ENCODE measurements around the gene TMEM59L.
A peak's percentile ranks its signal among the peaks of the same experiment; 100 is the strongest.

The TMEM59L gene

DNA sequence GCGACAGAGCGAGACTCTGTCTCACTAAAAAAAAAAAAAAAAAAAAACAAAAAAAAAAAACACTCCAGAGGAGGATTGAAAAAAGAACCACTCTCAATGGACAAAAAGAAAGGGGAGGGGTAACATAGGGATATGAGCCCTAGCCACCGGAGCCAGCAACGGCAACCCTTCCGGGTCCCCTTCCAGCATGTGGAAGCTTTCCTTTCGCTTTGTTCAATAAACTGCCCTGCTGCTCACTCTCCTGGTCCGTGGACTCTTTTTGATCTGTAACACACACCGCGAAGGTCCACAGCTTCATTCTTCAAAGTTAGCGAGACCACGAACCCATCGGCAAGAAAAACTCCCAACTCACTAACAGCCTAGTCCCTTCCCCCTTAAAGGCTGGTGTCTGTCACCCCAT lies 25.1 kb upstream of the TMEM59L start:
- Histone ChIP-seq H3K27me3 (ENCODE audit: control insufficient read depth, low read length) (no peaks in the 10 kb centered on the region), H3K4me3 (ENCODE audit: low read length) (peak overlapping the region; percentile 91), H3K79me2 (ENCODE audit: control insufficient read depth, low read length) (peaks cover 18% of the 10 kb centered on the region), H3F3A (ENCODE audit: control insufficient read depth, insufficient read depth) (peaks cover 16% of the 10 kb centered on the region), H3K9me3 (ENCODE audit: control insufficient read depth, insufficient read depth, low read length) (no peaks in the 10 kb centered on the region), H3K4me2 (ENCODE audit: low read length) (peak overlapping the region; percentile 99), H3K9me2 (replicated peaks; ENCODE audit: control insufficient read depth, low read length) (no peaks in the 10 kb centered on the region), H3K36me3 (ENCODE audit: control insufficient read depth, low read length) (peaks cover 22% of the 10 kb centered on the region), H3K4me1 (ENCODE audit: control insufficient read depth, low read length) (peaks cover 51% of the 10 kb centered on the region), H4K20me1 (ENCODE audit: control insufficient read depth, insufficient read depth, low read depth, low read length) (no peaks in the 10 kb centered on the region), H3K27ac (ENCODE audit: low read depth, low read length) (peak overlapping the region; percentile 86)
- TF ChIP-seq EZH2phosphoT487 (IDR thresholded peaks at IDR 0.05; ENCODE audit: borderline replicate concordance, low read length) = no peak
- TF ChIP-seq, protein P1, sequence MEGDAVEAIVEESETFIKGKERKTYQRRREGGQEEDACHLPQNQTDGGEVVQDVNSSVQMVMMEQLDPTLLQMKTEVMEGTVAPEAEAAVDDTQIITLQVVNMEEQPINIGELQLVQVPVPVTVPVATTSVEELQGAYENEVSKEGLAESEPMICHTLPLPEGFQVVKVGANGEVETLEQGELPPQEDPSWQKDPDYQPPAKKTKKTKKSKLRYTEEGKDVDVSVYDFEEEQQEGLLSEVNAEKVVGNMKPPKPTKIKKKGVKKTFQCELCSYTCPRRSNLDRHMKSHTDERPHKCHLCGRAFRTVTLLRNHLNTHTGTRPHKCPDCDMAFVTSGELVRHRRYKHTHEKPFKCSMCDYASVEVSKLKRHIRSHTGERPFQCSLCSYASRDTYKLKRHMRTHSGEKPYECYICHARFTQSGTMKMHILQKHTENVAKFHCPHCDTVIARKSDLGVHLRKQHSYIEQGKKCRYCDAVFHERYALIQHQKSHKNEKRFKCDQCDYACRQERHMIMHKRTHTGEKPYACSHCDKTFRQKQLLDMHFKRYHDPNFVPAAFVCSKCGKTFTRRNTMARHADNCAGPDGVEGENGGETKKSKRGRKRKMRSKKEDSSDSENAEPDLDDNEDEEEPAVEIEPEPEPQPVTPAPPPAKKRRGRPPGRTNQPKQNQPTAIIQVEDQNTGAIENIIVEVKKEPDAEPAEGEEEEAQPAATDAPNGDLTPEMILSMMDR (IDR thresholded peaks at IDR 0.05; ENCODE audit: low read depth, low read length, poor library complexity, severe bottlenecking) = no peak

DNA sequence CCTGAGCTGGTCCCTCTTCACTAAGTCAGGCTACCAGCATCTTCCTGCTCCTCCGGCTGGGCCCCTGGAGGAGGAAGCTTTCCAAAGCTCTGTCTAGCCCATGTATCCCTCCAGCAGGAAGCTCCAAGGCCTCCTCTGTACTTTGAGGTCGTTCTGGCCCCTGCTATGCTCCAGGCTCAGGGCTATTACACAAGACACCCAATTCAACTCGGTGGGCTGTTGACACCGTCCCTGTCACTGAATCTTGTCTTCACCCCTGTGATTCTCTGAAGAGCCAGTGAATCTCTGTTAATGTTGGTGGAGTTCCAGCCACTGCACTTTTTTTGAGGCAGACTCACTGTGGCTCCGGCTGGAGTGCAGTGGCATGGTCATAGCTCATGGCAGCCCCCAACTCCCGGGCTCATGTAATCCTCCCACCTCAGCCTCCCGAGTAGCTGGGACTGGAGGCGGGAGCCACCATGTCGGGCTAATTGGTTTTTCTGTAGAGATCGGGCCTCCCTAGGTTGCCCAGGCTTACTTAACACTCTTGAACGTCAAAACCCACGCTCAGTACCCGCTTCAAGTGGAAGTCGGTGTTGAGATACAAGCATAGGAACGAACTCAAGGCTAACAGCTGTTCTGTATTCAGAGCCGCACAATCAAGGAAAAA lies 24.6 kb upstream of the TMEM59L start:
- Histone ChIP-seq H3K4me2 (ENCODE audit: low read length) (peak overlapping the region; percentile 99), H3K79me2 (ENCODE audit: control insufficient read depth, low read length) (peaks cover 18% of the 10 kb centered on the region), H3K9me2 (replicated peaks; ENCODE audit: control insufficient read depth, low read length) (no peaks in the 10 kb centered on the region), H3K27ac (ENCODE audit: low read depth, low read length) (peak overlapping the region; percentile 86), H3K9me3 (ENCODE audit: control insufficient read depth, insufficient read depth, low read length) (no peaks in the 10 kb centered on the region), H3F3A (ENCODE audit: control insufficient read depth, insufficient read depth) (peaks cover 19% of the 10 kb centered on the region), H3K4me1 (ENCODE audit: control insufficient read depth, low read length) (peaks cover 54% of the 10 kb centered on the region), H3K27me3 (ENCODE audit: control insufficient read depth, low read length) (no peaks in the 10 kb centered on the region), H4K20me1 (ENCODE audit: control insufficient read depth, insufficient read depth, low read depth, low read length) (no peaks in the 10 kb centered on the region), H3K36me3 (ENCODE audit: control insufficient read depth, low read length) (peaks cover 22% of the 10 kb centered on the region), H3K4me3 (ENCODE audit: low read length) (peak overlapping the region; percentile 91)
- TF ChIP-seq, protein P1 (IDR thresholded peaks at IDR 0.05; ENCODE audit: low read depth, low read length, poor library complexity, severe bottlenecking) = no peak
- TF ChIP-seq EZH2phosphoT487 (IDR thresholded peaks at IDR 0.05; ENCODE audit: borderline replicate concordance, low read length) = no peak

DNA sequence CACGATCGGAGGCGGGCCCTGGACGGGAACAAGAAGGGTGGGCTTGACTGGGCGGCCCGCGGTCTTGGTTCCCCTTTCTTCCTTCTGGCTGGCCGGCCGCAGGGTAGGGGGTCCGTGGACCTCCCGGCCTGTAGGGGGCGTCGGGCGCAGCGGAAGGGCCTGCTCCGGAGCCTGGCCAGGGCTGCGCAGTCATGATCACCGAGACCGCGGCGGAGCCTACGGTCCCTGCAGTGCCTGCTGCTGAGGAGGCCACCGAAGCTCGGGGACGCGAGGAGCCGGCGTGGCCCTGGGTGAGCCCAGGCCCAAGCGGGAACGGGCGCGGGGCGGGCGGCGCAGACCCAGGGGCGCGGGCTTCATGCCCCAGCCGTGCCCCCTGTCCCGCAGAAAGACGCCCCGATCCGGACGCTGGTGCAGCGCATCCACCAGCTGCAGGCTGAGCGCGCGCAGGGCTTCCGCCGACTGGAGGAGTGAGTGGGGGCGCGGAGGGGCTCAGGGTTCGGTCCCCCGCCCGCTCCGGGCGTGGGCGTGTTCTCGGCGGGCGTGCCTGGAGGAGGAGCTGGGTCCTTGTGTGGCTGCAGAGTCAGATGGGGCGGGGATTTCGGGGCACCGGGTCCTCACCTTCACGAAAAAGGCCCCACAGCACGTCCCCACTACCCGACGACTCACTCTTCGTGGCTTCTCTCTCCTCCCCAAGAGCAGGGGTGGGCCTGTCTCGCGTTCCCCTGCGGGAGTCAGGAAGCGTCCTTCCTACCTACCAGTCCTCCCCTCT lies 23.9 kb upstream of the TMEM59L start, which contains the start of gene REX1BD:
REX1BD (plus strand) TSS at position 188 of the 769 bp plus-strand sequence; CDS start at position 192, 4 bp downstream.
- H3K36me3 ChIP-seq (ENCODE audit: control insufficient read depth, low read length) = peaks cover 22% of the 10 kb centered on the region
- no peaks in the 10 kb centered on the region for H3K9me3 ChIP-seq (ENCODE audit: control insufficient read depth, insufficient read depth, low read length)
- peaks cover 18% of the 10 kb centered on the region for H3K79me2 ChIP-seq (ENCODE audit: control insufficient read depth, low read length)
- no peaks in the 10 kb centered on the region for H4K20me1 ChIP-seq (ENCODE audit: control insufficient read depth, insufficient read depth, low read depth, low read length)
- TF ChIP-seq EZH2phosphoT487 (IDR thresholded peaks at IDR 0.05; ENCODE audit: borderline replicate concordance, low read length) = no peak
- TF ChIP-seq, protein P1 (IDR thresholded peaks at IDR 0.05; ENCODE audit: low read depth, low read length, poor library complexity, severe bottlenecking) = peak; percentile 89
- peaks cover 19% of the 10 kb centered on the region for H3F3A ChIP-seq (ENCODE audit: control insufficient read depth, insufficient read depth)
- no peaks in the 10 kb centered on the region for H3K27me3 ChIP-seq (ENCODE audit: control insufficient read depth, low read length)
- peak within 1 kb of the TSS; percentile 86 for H3K27ac ChIP-seq (ENCODE audit: low read depth, low read length)
- H3K9me2 ChIP-seq (replicated peaks; ENCODE audit: control insufficient read depth, low read length) = no peaks in the 10 kb centered on the region
- H3K4me1 ChIP-seq (ENCODE audit: control insufficient read depth, low read length) = peaks cover 61% of the 10 kb centered on the region
- peak within 1 kb of the TSS; percentile 91 for H3K4me3 ChIP-seq (ENCODE audit: low read length)
- peak within 1 kb of the TSS; percentile 99 for H3K4me2 ChIP-seq (ENCODE audit: low read length)
